Measurements from ENCODE around the gene CSF3R. TPM values are rescaled to one million over a fixed set of nuclear protein-coding genes. Genes with fewer than 3 reads are reported as not detected.

CSF3R gene
- total and polyA plus RNA-seq, 8 donors, result 5.7 to 334 (median 10.7) TPM

DNA sequence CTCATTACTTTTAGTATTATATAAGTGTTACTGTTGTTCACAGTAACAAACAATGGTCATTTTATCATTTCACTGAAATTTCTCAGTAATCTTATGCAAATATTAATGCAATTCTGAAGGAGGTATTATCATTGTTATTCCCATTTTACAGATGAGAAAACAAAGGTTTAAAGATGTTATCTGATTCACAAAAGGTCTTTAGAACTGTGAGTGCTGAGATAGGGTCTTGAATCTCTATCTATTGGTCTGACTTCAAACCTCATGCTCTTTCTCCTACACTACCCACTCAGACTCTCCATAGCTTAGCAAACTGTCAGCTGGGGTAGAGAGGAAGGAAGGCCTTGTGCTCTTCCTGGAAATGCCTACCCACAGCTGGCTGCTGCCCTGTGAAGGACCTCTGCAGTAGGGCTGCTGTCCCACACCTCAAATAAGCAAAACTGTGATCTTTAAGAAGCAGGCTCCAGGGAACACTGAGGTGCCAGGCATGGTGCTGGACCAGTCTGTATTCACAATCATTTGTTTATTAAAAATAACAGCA is 26.3 kb downstream of the CSF3R start:
- H3K4me1 ChIP-seq, result peaks cover 0 to 41% of the 10 kb centered on the region in 2 donors
- no peaks in the 10 kb centered on the region for H3K27me3 ChIP-seq
- H3K9me3 ChIP-seq, result no peaks in the 10 kb centered on the region
- DNase-seq, result no peak
- H3K4me3 ChIP-seq, result no peak overlapping the region
- intact Hi-C loops (cut with DNase I), result no loop called here
- TF ChIP-seq, protein P1, sequence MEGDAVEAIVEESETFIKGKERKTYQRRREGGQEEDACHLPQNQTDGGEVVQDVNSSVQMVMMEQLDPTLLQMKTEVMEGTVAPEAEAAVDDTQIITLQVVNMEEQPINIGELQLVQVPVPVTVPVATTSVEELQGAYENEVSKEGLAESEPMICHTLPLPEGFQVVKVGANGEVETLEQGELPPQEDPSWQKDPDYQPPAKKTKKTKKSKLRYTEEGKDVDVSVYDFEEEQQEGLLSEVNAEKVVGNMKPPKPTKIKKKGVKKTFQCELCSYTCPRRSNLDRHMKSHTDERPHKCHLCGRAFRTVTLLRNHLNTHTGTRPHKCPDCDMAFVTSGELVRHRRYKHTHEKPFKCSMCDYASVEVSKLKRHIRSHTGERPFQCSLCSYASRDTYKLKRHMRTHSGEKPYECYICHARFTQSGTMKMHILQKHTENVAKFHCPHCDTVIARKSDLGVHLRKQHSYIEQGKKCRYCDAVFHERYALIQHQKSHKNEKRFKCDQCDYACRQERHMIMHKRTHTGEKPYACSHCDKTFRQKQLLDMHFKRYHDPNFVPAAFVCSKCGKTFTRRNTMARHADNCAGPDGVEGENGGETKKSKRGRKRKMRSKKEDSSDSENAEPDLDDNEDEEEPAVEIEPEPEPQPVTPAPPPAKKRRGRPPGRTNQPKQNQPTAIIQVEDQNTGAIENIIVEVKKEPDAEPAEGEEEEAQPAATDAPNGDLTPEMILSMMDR (IDR thresholded peaks at IDR 0.05), result no peak
- peaks cover 0 to 74% of the 10 kb centered on the region in 2 donors for H3K36me3 ChIP-seq
- peak overlapping the region in 1 of 2 donors; percentile 28 for H3K27ac ChIP-seq
- no peak for ATAC-seq

DNA sequence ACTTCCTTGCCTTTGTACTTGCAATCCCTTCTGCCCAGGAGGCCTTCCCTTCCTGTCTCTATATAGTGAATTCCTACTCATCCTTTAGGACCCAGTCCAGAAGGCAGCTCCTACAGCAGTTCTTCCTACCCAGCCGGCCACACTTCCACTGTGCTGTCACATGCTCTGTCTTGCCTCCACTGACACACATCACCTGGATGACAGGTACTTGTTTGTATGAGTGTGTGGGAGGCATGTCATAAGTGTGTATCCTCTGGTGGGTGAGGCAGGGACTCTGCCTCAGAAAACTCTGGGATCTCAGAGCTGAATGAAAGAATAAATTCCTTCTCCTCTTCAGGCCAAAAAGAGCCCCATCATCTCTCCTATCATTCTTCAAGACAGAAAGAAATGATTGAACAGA is 27.3 kb downstream of the CSF3R start:
- TF ChIP-seq, protein P1 (IDR thresholded peaks at IDR 0.05), result no peak
- DNase-seq (no peak), ATAC-seq (no peak)
- Histone ChIP-seq H3K27ac (no peak overlapping the region), H3K9me3 (no peaks in the 10 kb centered on the region), H3K4me1 (peaks cover 0 to 48% of the 10 kb centered on the region in 2 donors), H3K36me3 (peaks cover 0 to 63% of the 10 kb centered on the region in 2 donors), H3K4me3 (no peak overlapping the region), H3K27me3 (no peaks in the 10 kb centered on the region)
- intact Hi-C loops (cut with DNase I), result no loop called here

DNA sequence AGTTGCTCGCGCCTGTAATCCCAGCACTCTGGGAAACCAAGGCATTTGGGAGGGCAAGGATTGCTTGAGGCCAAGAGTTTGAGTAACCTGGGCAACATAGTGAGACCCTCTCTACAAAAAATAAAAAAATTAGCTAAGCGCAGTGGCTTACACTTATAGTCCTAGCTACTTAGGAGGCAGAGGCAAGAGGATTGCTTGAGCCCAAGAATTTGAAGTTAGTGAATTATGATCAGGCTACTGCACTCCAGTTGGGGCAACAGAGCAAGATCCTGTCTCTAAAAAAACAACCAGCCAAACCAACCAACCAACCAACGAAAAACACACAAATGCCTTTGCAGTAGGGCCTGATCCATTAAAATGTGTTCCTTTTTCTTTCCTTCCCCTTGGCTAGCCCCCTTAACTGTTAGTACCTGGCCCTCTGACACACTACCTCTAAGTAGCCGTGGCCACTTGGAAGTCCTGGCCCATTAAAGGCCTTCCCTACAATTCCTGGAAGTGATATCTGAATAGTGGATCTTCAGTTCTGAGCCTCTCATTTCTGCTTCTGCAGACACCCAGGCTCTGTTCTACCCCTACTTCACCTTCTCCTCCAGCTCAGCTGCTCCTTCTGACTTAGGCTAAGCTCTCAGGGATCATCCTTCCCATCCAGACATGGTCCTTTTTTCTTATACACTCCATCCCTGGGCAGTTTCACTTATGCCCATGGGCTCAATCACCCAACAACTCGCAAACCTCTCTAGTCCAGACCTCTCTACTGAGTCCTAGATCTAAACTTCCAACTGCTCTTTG is 28.9 kb downstream of the CSF3R start:
- Histone ChIP-seq H3K9me3 (no peaks in the 10 kb centered on the region), H3K36me3 (peaks cover 0 to 48% of the 10 kb centered on the region in 2 donors), H3K27me3 (no peaks in the 10 kb centered on the region), H3K4me1 (peaks cover 0 to 36% of the 10 kb centered on the region in 2 donors), H3K27ac (no peak overlapping the region), H3K4me3 (no peak overlapping the region)
- TF ChIP-seq, protein P1 (IDR thresholded peaks at IDR 0.05), result no peak
- ATAC-seq (no peak), DNase-seq (no peak)
- intact Hi-C loops (cut with DNase I), result no loop called here

DNA sequence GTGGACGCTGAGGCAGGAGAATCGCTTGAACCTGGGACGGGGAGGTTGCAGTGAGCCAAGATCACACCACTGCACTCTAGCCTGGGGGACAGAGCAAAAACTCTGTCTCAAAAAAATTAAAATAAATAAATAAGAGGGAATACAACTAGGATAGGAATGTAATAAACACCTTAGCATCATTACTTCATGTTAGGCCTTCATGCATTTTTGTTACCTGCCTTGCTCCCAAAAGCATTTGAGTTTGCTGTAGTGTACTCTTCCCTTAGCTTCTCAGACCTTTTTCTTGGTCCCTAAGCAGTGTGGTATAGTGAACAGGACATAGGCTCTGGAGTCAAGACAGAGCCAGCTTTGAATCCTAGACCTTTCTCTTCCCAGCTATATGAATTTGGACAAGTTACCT is 29.7 kb downstream of the CSF3R start:
- intact Hi-C loops (cut with DNase I), result no loop called here
- Histone ChIP-seq H3K4me3 (no peak overlapping the region), H3K9me3 (no peaks in the 10 kb centered on the region), H3K36me3 (peaks cover 0 to 40% of the 10 kb centered on the region in 2 donors), H3K4me1 (peaks cover 0 to 35% of the 10 kb centered on the region in 2 donors), H3K27me3 (no peaks in the 10 kb centered on the region), H3K27ac (no peak overlapping the region)
- TF ChIP-seq, protein P1 (IDR thresholded peaks at IDR 0.05), result no peak
- DNase-seq, result no peak
- no peak for ATAC-seq

DNA sequence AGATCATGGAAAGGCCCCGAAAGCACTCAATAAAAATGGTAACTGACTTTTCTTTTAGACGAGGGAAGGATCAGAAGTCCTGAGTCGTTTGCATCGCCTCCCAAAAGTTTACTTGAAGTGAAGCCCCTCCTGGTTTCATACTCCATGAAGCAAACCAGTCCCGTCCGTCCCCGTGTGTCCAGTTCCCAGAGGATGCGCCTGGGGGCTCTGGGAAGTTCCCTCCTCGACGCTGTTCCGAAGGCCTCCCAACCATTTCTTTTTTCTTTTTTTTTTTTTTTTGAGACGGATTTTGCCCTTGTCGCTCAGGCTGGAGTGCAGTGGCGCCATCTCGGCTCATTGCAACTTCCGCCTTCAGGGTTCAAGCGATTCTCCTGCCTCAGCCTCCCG is 31.8 kb downstream of the CSF3R start:
- TF ChIP-seq, protein P1 (IDR thresholded peaks at IDR 0.05), result no peak
- intact Hi-C loops (cut with DNase I), result no loop called here
- peak overlapping the region; percentile 98 for H3K27ac ChIP-seq
- no peaks in the 10 kb centered on the region for H3K27me3 ChIP-seq
- H3K9me3 ChIP-seq, result no peaks in the 10 kb centered on the region
- H3K36me3 ChIP-seq, result peaks cover 0 to 20% of the 10 kb centered on the region in 2 donors
- ATAC-seq (no peak), DNase-seq (no peak)
- peaks cover 0 to 26% of the 10 kb centered on the region in 2 donors for H3K4me1 ChIP-seq
- H3K4me3 ChIP-seq, result peak overlapping the region; percentile 45 to 67

Data from left lung (tissue), 10 donors.